ENCODE results near the gene CDK5RAP1.

Gene CDK5RAP1

GRCh38 chr20:33401184-33401920 lies at the start of gene CDK5RAP1:
Gene CDK5RAP1 (minus strand): TSS chr20:33401519. CDS start chr20:33397064, 4,455 bp downstream.
- peak within 1 kb of the TSS; percentile 84 for H3K4me3 ChIP-seq (ENCODE audit: low read length)
- DNase-seq (ENCODE audit: low read depth) = peak; percentile 72
- TF ChIP-seq CTCF (conservative IDR thresholded peaks at IDR 0.05; ENCODE audit: low read depth, low read length) = no peak

GRCh38 chr20:33450867-33451266 lies 49.5 kb upstream of the CDK5RAP1 start:
- no peak overlapping the region for H3K4me3 ChIP-seq (ENCODE audit: low read length)
- no peak for DNase-seq (ENCODE audit: low read depth)
- TF ChIP-seq CTCF (conservative IDR thresholded peaks at IDR 0.05; ENCODE audit: low read depth, low read length) = no peak

- TF ChIP-seq CTCF (conservative IDR thresholded peaks at IDR 0.05; ENCODE audit: low read depth, low read length) = no peak
- DNase-seq (ENCODE audit: low read depth) = no peak
- no peak overlapping the region for H3K4me3 ChIP-seq (ENCODE audit: low read length)
Measured at GRCh38 chr20:33445881-33446625, 44.7 kb upstream of the CDK5RAP1 start.

GRCh38 chr20:33444797-33445560 lies 43.7 kb upstream of the CDK5RAP1 start:
- no peak for DNase-seq (ENCODE audit: low read depth)
- peak; percentile 46 for TF ChIP-seq CTCF (conservative IDR thresholded peaks at IDR 0.05; ENCODE audit: low read depth, low read length)
- H3K4me3 ChIP-seq (ENCODE audit: low read length) = peak overlapping the region; percentile 69

- TF ChIP-seq CTCF (conservative IDR thresholded peaks at IDR 0.05; ENCODE audit: low read depth, low read length) = no peak
- DNase-seq (ENCODE audit: low read depth) = peak; percentile 60
Measured at GRCh38 chr20:33443512-33444239, 42.4 kb upstream of the CDK5RAP1 start, which contains the start of gene SNTA1. Gene SNTA1 (minus strand): TSS chr20:33443763. CDS start chr20:33443620, 143 bp downstream.

GRCh38 chr20:33443006-33443511 lies 41.7 kb upstream of the CDK5RAP1 start:
- DNase-seq (ENCODE audit: low read depth) = no peak
- no peak for TF ChIP-seq CTCF (conservative IDR thresholded peaks at IDR 0.05; ENCODE audit: low read depth, low read length)
- peak overlapping the region; percentile 69 for H3K4me3 ChIP-seq (ENCODE audit: low read length)

More at GRCh38 chr20:33443512-33444239, 42.4 kb upstream of the CDK5RAP1 start, which contains the start of gene SNTA1:
- peak within 1 kb of the TSS; percentile 69 for H3K4me3 ChIP-seq (ENCODE audit: low read length)
